Measurements from ENCODE around the gene MRPS6.

The MRPS6 gene

GRCh38 chr21:34126691-34127090, 53.3 kb downstream of the MRPS6 start:
- TF ChIP-seq GATA2 (IDR thresholded peaks at IDR 0.05; ENCODE audit: low read depth, low read length) (no peak), GATA3 (IDR thresholded peaks at IDR 0.05; ENCODE audit: low read depth, low read length) (no peak)

- TF ChIP-seq GATA3 (IDR thresholded peaks at IDR 0.05; ENCODE audit: low read depth, low read length) = no peak
- no peak for TF ChIP-seq GATA2 (IDR thresholded peaks at IDR 0.05; ENCODE audit: low read depth, low read length)
Measured at GRCh38 chr21:34128124-34128523, 54.7 kb downstream of the MRPS6 start.

GRCh38 chr21:34128674-34129038, 55.3 kb downstream of the MRPS6 start:
- no peak for TF ChIP-seq GATA3 (IDR thresholded peaks at IDR 0.05; ENCODE audit: low read depth, low read length)

GRCh38 chr21:34129039-34129891, 55.9 kb downstream of the MRPS6 start:
- no peak for TF ChIP-seq GATA3 (IDR thresholded peaks at IDR 0.05; ENCODE audit: low read depth, low read length)
- no peak for TF ChIP-seq GATA2 (IDR thresholded peaks at IDR 0.05; ENCODE audit: low read depth, low read length)

- TF ChIP-seq GATA2 (IDR thresholded peaks at IDR 0.05; ENCODE audit: low read depth, low read length) (no peak), GATA3 (IDR thresholded peaks at IDR 0.05; ENCODE audit: low read depth, low read length) (no peak)
Measured at GRCh38 chr21:34129901-34130715, 56.7 kb downstream of the MRPS6 start.

- TF ChIP-seq GATA2 (IDR thresholded peaks at IDR 0.05; ENCODE audit: low read depth, low read length) = no peak
- TF ChIP-seq GATA3 (IDR thresholded peaks at IDR 0.05; ENCODE audit: low read depth, low read length) = no peak
Measured at GRCh38 chr21:34130716-34130985, 57.3 kb downstream of the MRPS6 start.

GRCh38 chr21:34131586-34131985, 58.2 kb downstream of the MRPS6 start:
- no peak for TF ChIP-seq GATA2 (IDR thresholded peaks at IDR 0.05; ENCODE audit: low read depth, low read length)
- no peak for TF ChIP-seq GATA3 (IDR thresholded peaks at IDR 0.05; ENCODE audit: low read depth, low read length)

- TF ChIP-seq GATA3 (IDR thresholded peaks at IDR 0.05; ENCODE audit: low read depth, low read length) (no peak), GATA2 (IDR thresholded peaks at IDR 0.05; ENCODE audit: low read depth, low read length) (no peak)
Measured at GRCh38 chr21:34132202-34132601, 58.8 kb downstream of the MRPS6 start.

GRCh38 chr21:34132926-34133325, 59.5 kb downstream of the MRPS6 start:
- TF ChIP-seq GATA2 (IDR thresholded peaks at IDR 0.05; ENCODE audit: low read depth, low read length) = no peak

- TF ChIP-seq GATA2 (IDR thresholded peaks at IDR 0.05; ENCODE audit: low read depth, low read length) = no peak
- no peak for TF ChIP-seq GATA3 (IDR thresholded peaks at IDR 0.05; ENCODE audit: low read depth, low read length)
Measured at GRCh38 chr21:34133392-34133791, 60.0 kb downstream of the MRPS6 start.

GRCh38 chr21:34133802-34134201, 60.4 kb downstream of the MRPS6 start:
- TF ChIP-seq GATA2 (IDR thresholded peaks at IDR 0.05; ENCODE audit: low read depth, low read length) (no peak), GATA3 (IDR thresholded peaks at IDR 0.05; ENCODE audit: low read depth, low read length) (no peak)

- TF ChIP-seq GATA3 (IDR thresholded peaks at IDR 0.05; ENCODE audit: low read depth, low read length) (no peak), GATA2 (IDR thresholded peaks at IDR 0.05; ENCODE audit: low read depth, low read length) (no peak)
Measured at GRCh38 chr21:34135330-34135729, 62.0 kb downstream of the MRPS6 start.

- no peak for TF ChIP-seq GATA3 (IDR thresholded peaks at IDR 0.05; ENCODE audit: low read depth, low read length)
- no peak for TF ChIP-seq GATA2 (IDR thresholded peaks at IDR 0.05; ENCODE audit: low read depth, low read length)
Measured at GRCh38 chr21:34141373-34141772, 68.0 kb downstream of the MRPS6 start.

GRCh38 chr21:34143685-34144182, 70.4 kb downstream of the MRPS6 start:
- TF ChIP-seq GATA3 (IDR thresholded peaks at IDR 0.05; ENCODE audit: low read depth, low read length) (no peak), GATA2 (IDR thresholded peaks at IDR 0.05; ENCODE audit: low read depth, low read length) (no peak)

- TF ChIP-seq GATA3 (IDR thresholded peaks at IDR 0.05; ENCODE audit: low read depth, low read length) (no peak), GATA2 (IDR thresholded peaks at IDR 0.05; ENCODE audit: low read depth, low read length) (no peak)
Measured at GRCh38 chr21:34144224-34144623, 70.8 kb downstream of the MRPS6 start.

Measured in SH-SY5Y (cell line).